HG03108 (cell line): ENCODE data around the gene PMP22.
"Not testable (repeated sequence)": the region's sequence is repeated elsewhere in the genome, so short reads cannot be mapped to it uniquely, and the experiment has no call there.

ENCODE experiments used
- ATAC-seq: cut with Tn5 transposase; IDR thresholded peaks from one replicate; pipeline ENCODE4 v1.9.1; 2021; ENCODE audit warnings: moderate library complexity; ENCODE audit not compliant: unreplicated experiment

PMP22 gene

GRCh38 chr17:15220785-15221184 is 44.3 kb downstream of the PMP22 start:
- ATAC-seq: no peak

GRCh38 chr17:15216481-15216880 is 48.6 kb downstream of the PMP22 start:
- no peak for ATAC-seq

GRCh38 chr17:15213381-15214087 is 51.6 kb downstream of the PMP22 start:
- ATAC-seq: no peak

- ATAC-seq: no peak
Measured at GRCh38 chr17:15210247-15210646, 54.9 kb downstream of the PMP22 start.

DNA sequence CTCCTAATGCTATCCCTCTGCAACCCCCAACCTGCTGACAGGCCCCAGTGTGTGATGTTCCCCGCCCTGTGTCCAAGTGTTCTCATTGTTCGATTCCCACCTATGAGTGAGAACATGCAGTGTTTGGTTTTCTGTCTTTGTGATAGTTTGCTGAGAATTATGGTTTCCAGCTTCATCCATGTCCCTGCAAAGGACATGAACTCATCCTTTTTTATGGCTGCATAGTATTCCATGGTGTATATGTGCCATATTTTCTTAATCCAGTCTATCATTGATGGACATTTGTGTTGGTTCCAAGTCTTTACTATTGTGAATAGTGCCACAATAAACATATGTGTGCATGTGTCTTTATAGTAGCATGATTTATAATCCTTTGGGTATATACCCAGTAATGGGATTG is 62.1 kb downstream of the PMP22 start:
- not testable (repeated sequence) for ATAC-seq

GRCh38 chr17:15200574-15200973 is 64.6 kb downstream of the PMP22 start:
- ATAC-seq: not testable (repeated sequence)

GRCh38 chr17:15197229-15197628 is 67.9 kb downstream of the PMP22 start:
- no peak for ATAC-seq

- no peak for ATAC-seq
Measured at GRCh38 chr17:15194859-15195277, 70.3 kb downstream of the PMP22 start.

- no peak for ATAC-seq
Measured at GRCh38 chr17:15185625-15185991, 79.5 kb downstream of the PMP22 start.

GRCh38 chr17:15184872-15185624 is 80.1 kb downstream of the PMP22 start:
- ATAC-seq: no peak

GRCh38 chr17:15181816-15182215 is 83.3 kb downstream of the PMP22 start:
- no peak for ATAC-seq

DNA sequence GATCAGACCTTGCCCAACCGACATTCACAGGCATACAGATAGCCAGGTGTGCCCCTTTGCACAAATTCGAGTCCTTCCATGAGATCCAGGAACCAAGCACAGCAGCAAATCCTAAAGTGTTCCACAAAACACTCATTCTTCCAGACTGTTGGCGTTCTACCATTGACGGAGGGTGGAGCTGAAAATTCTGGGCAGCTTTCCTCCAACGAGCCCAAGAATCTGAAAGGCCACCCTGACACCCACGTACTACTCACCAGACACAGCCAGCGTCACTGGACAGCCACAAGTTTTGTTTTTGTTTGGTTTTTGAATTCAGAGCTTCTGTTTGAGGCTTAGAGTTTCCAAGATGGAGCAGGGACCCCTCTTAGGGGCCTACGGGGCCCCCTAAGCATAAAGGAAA is 83.8 kb downstream of the PMP22 start:
- no peak for ATAC-seq

DNA sequence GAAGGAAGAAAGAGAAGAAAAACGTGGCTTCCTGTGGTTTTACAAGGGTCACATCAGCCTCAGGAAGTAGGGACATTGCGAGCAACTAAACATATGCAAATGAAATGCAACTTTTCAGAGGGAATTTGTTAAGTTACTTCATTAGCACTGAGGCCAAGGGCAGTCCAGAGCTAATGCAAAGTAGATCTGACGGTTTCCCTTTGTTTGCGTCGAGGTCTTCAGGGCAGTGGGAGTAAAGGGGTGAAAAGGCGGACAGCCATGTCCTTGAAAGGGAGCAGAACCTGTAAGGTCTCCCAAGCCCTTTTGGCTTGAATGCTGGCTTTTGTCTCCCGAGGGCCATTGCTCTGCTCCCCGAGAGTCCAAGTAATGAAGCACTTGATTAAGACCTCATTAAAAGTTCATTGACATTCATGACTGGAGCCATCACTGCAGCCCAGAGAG is 85.0 kb downstream of the PMP22 start:
- no peak for ATAC-seq
